NCI-H460 (cell line): ENCODE measurements around the gene LEMD2. TPM values are rescaled to one million over a fixed set of nuclear protein-coding genes. Genes with fewer than 3 reads are reported as not detected.
"Not testable (repeated sequence)": the region's sequence is repeated elsewhere in the genome, so short reads cannot be mapped to it uniquely, and the experiment has no call there.

Experiments
- DNase-seq: peaks from one replicate; pipeline ENCODE4 v3.0.0-alpha.2; 2016; ENCODE audit warnings: low read depth; ENCODE audit errors: extremely low read depth
- polyA plus RNA-seq: library from polyadenylated mRNA; depleted of rRNA; stranded (reverse); fragments of >200 nt; gene quantifications from 2 replicates; pipeline ENCODE4 v1.2.3, GENCODE V29; 2014; cell fraction: nucleus; rRNA removed
- total RNA-seq: library from RNA; depleted of rRNA; stranded (reverse); fragments of >200 nt; shearing (Covaris generic); gene quantifications from 2 replicates; pipeline ENCODE4 v1.2.3, GENCODE V29; 2014; rRNA removed

LEMD2 gene
- total RNA-seq, result 39.6 and 40.9 TPM in 2 replicates
- polyA plus RNA-seq, result 89.2 and 95.7 TPM in 2 replicates

DNA sequence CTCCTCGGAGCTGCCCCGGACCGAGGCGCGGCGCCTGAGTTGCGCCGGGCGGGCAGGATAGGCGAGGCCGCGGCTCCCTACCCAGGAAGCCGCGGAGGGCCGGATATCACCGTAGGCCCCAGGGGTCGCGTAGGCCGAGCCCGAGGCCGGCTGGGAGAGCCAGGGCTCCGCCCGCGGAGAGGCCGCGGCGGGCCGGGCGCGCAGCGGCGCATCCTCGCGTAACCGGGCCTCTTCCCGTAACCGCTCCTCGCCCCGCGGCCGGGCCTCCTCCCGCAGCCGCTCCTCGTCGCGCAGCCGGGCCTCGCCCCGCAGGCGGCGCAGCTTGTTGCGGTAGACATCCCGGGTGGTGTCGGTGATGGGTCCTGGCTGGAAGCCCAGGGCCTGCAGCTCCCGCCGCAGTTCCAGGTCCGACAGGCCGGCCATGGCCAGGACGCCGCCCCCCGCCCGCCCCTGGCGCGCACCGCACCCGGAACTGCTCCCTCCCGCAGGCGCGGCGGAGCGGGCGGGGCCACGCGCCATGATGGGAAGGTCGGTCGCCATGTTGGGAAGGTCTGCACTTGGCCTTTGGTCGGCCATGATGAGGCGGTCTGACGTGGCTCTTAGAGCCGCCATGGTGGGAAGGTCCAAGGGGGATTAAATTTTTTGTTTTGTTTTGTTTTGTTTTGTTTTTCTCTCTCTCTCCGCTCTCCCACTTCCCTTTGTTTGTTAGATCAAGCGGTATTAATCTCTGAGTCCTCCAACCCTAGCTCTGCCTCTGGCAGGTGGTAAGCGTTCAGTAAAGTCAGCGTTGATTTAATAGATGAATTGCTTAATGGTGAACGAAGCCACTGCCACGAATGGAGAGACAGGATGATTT lies at the start of gene LEMD2:
LEMD2 (minus strand) TSS at position 437 of the 856 bp plus-strand sequence; CDS start at position 423, 14 bp downstream.
- DNase-seq, result peak; percentile 81

DNA sequence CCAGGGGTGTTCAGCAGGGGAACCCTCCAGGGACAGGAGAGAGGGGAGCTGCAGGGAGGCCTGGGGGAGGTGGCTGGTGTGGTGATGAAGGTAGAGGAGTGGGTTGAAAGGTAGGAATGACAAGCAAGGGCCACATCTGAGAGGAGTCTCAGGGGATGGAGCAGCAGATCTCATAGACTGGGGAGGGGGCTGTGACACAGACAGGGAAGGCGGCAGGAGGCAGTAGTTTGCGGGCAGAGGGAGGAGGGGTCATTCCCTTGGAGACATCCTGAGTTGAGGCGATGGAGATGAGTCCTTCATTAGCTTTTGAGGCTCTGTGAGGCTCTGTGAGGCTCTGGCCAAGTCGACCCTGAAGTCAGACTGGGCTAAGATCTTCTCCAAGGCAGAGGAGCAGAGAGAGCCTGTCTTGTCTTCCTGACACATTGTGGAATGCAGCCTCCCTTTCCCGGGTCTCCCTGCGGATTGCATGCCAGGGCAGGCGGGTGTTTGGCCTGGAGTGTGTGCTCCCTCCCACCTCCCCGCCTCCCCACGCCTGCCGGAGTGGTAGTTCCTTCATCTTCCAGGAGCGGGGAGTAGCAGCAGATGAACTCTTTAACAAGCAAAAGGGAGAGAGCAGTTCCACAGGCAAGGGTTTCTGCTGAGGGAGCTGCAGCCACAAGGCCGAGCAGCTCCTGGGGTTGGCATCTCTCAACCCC lies 49.2 kb upstream of the LEMD2 start:
- no peak for DNase-seq

DNA sequence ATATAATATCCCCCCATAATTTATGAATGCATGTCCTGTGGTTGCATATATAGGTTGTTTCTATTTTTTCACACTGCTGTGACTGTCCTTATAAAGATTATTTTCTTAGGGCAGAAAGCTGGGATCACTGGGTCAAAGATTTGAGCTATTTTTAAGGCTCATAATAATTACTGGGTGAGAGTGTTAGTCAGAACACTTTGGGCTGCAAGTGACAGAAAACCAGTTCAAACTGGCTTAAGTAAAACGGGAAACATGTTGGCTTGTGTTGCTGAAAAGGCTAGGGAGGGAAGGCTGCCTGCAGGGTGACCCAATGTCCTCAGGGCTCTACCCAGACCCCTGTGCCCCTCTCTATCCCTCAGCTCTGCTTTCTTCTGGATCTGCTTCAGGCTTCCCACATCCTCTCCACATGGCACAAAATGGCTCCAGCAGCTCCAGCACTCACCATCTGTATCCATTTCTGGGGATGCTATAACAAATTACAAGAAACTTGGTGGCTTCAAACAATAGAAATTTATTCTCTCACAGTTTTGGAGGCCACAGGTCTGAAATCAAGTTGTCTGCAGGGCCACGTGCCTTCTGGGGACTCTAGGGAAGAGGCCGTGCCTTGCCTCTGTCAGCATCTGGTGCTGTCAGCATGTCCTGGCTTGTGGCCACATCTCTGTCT lies 48.0 kb upstream of the LEMD2 start:
- no peak for DNase-seq

DNA sequence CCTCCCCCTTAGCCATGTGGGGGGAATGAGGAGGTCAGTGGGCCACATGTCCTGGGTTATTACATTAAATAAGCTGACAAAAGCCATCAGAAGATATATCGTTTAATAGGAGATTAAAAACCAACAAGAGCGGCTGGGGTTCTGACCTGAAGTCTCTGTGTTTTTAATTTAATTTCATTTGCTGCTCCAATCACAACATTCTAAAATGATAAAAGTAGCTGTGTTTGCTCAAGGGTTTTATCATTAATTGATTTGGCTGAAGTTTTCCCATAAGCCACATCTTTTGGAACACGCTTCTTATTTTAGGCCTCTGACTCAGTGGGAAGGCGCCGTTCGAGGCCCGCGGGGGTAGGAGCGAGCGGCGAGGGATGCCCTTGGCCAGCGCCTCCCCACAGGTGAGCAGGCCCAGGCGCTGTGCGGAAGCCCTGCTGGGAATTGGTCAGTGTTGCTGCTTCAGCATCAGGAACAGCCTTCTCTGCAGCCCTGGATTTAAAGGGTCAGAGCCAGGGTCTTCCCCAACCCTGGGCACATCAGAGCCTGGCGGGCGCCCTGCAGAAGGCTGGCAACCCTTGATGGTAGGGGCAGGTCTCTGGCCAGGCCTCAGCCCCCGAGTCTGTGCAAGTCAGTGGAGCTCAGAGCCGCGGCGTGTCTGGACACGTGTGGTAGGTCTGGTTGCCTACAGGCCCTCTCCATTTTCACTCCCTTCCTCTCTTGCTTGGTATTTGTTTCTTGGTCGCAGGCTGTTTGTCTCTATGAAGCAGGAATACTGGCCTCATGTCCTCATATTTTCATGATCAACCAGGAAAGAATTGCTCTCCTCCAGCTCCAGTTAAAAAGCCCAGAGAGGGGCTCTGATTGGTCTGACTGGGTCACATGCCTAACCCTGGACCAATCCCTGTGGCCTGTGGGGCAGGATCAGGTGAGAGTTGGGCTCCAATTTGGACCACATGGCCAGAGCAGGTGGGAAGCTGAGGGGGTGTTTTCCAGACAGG lies 45.8 kb upstream of the LEMD2 start:
- DNase-seq, result no peak

DNA sequence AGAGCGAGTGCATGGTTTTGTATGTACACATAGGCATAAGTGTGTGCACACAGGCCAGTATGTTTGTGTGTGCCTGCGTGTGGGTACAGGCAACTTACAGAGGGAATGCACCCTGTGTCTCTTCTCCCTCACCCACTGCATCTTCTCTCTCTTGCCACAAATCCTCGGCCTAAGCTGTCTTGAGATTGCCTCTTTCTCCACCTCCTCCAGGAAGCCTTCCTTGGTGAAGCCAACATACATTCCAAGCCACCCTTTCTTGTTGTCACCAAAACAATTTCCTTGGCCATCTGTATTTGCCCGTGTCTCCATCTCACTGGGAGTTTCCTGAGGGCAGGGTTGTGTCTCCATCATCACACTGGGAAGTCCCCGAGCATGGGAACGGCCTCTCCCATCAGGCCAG lies 44.7 kb upstream of the LEMD2 start:
- no peak for DNase-seq

DNA sequence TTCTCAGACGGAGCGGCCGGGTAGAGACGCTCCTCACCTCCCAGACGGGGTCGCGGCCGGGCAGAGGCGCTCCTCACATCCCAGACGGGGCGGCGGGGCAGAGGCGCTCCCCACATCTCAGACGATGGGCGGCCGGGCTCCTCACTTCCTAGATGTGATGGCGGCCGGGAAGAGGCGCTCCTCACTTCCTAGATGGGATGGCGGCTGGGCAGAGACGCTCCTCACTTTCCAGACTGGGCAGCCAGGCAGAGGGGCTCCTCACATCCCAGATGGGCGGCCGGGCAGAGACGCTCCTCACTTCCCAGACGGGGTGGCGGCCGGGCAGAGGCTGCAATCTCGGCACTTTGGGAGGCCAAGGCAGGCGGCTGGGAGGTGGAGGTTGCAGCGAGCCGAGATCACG lies 43.9 kb upstream of the LEMD2 start:
- DNase-seq, result not testable (repeated sequence)

DNA sequence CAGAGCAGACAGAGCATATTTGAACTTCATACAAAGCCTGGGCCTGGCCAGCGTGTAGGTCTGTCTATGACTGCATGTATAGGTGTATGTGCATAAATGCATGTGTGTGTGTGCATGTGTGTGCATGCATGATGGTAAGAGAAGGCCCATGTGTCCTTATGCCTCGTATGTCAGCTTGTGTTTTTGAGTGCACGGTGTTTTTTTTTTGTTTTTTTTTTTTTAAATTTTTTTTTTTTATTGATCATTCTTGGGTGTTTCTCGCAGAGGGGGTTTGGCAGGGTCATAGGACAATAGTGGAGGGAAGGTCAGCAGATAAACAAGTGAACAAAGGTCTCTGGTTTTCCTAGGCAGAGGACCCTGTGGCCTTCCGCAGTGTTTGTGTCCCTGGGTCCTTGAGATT lies 42.8 kb upstream of the LEMD2 start:
- not testable (repeated sequence) for DNase-seq

DNA sequence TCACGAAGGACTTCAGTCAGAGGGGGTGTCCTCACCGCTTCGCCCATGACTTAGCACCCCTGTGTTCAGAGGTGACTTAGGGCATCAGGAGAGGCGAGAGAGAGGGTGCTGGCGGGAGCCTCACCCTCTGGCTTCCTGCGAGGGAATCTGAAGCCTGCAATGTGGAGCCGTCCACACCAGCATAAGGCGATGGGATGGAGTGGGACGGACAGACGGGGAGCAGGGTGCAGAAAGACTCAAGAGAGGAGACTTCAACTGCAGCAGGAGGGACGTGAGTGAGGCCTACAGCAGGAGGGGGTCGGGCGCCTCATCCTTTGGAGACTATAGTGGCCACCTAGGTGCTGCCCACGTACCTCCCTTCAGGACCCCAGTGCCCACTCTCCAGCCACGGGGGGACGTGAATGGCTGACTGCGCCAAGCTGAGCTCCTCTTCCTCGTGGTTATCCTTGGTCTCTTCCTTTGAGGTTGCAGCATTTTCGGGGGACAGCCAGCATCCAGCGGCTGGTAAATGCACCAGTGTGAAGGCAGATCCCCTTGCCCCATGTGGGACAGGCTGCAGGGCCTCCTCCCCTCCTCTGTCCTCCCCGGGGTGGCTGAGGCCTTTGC lies 41.8 kb upstream of the LEMD2 start:
- no peak for DNase-seq

DNA sequence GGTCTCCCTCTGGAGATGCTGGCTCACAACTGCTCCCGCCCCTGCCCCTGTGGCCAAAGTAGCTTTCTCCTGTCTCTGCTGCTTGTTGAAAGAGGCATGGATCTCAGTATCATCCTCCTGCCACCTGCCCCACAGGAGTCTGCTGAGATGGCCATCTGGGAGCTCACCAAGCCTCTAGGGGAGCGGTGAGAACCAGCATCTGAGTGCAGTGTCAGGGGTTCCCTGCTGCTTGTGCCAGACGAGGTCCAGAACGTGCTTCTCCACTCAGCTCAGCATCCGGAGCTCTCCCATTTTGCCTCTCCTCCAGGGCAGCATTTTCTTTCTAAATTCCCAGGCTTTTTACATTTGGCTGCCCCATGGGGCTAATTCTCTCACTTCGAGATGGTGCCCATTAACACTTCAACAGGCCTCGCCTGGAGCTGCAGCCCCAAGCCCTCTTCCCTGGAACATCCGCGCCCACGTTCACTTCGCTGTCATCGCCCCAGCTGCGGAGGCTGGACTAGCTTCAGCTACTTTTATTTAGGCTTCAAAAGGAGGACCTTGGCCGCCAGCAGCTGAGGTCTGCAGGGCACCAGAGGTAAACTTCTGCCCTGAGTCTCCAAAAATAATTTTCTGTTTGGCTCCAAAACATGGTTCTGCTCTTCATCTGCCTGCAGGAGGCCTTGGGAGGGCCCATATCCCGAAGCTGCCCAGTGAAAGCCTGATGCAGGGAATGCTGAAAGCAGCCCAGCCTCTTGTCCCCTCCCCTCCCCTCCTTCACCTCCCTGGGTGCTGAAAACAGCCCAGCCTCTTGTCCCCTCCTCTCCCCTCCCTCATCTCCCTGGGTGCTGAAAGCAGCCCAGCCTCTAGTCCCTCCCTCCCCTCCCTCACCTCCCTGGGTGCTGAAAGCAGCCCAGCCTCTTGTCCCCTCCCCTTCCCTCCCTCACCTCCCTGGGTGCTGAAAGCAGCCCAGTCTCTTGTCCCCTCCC lies 40.1 kb upstream of the LEMD2 start:
- DNase-seq, result no peak

DNA sequence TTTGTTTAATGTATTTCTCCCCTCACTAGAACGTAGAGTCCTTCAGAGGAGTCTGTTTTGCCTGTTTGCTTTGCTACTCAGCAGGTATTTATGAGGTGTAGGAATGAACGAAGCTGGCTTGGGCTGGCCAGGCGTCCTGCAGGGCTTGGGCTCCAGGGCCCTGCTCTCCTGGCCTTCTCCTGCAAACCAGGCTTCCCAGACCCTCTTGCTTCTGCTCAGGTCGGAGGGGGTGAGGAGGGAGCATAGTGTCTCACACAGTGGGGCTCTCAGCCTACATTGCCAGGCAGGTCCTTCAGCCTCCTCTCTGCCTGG lies 39.5 kb upstream of the LEMD2 start:
- no peak for DNase-seq

DNA sequence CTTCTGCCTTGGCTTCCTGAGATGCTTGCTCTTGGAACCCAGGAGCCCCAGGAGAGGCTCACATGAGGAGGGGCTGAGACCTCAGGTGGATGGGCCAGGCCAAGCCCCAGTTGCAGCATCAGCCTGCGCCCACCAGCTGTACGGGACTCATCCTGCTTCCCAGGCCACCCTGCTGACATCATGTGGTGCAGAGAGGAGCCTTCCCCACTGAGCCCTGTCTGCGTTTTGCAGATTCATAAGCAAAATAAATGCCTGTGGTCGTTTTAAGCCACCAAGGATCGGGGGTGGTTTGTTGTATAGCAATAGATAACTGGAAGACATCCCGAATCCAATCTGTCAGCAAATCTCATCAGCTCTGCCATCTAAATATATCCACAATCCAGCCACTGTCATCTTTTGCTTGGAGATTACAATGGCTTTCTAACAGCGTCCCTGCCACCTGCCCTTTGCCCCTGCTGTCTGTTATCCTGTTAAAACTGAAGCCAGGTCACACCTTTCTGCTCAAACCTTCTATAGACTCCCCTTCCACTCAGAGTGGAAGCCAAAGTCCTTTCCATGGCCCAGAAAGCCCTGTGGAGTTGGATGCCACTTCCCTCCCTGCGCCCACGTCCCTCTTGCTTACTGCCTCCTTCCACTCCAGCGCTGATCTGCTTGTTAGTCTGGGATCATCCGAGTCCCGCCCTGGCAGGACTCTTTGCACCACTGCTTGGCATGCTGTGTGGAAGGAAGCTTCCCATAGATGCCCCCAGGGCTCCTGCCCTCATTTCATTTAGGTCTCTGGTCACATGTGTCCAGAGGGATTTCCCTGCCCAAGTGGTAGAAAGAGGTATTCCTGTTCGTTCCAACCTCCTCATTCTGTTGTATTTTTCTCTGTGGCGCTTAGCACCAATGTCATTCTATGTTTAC lies 38.9 kb upstream of the LEMD2 start:
- DNase-seq, result no peak

DNA sequence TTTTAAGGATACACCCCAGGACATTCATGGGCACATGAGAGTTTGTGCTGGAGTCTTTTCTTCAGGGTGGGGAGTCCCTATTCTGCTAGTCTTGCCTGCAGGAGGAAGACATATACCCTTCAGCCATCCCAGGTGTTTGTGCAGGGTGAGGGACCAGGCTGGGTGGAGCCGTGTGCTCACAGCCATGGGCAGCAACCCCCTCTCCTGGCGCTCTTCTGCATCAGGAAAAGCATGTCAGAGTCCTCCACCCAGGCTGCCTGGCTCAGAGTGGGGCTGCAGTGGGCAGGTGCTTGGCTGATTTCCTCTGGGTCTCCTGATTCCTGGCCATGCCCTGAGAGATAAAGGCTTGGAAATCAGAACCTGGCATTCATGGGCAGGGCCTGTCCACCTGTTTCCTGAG lies 37.6 kb upstream of the LEMD2 start:
- DNase-seq, result no peak

DNA sequence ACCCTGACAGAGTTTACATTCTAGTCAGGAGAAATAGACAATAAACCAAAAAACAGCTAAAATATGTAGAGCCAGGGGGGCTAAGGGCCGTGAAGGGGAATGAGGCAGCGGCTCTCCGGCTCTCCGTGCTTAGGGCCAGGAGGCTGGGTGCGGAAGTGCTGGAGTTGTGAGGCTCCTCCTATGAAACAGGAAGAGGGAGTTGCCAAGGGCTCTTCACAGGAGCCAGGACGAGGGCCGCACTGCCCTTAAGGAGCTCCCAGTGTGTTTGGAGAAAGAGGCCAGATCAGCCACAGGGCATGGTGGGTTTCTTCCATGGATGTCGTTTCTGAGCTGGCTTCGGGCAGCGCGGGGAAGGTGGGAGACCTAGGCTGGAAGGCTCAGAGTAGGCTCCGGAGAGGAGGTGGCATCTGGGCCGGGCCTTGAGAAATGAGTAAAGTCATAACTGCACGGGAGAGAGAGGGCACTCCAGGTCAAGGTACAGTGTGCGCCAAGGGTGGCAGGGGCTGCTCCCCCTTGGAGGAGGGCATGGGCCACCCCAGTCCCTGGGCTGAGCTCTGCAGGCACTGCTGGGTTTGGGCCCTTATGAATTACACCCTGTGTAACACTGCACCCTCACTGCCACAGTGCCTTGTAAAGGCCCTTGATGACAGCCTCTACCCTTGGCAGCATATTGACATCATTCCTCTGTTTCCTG lies 35.7 kb upstream of the LEMD2 start:
- peak; percentile 54 for DNase-seq

DNA sequence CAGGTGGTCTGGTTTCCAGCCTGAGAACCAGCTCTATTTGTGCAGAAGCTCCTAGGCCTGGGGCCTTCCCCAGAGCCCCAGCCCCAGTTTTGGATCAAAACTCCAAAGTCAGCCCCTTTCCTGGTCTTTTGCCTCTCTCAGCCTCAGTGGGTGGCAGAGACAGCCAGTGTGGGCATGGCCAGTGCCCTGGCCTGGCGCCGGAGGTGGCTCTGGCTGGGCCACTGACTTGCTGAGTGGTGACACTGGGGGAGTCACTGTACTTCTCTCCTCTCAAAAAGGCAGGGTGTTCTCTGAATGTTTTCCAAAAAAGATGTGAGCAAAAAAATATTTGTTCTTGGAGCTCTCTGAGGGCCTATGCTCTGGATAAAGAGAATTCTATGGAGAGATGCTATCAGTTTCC lies 34.9 kb upstream of the LEMD2 start:
- DNase-seq, result no peak

DNA sequence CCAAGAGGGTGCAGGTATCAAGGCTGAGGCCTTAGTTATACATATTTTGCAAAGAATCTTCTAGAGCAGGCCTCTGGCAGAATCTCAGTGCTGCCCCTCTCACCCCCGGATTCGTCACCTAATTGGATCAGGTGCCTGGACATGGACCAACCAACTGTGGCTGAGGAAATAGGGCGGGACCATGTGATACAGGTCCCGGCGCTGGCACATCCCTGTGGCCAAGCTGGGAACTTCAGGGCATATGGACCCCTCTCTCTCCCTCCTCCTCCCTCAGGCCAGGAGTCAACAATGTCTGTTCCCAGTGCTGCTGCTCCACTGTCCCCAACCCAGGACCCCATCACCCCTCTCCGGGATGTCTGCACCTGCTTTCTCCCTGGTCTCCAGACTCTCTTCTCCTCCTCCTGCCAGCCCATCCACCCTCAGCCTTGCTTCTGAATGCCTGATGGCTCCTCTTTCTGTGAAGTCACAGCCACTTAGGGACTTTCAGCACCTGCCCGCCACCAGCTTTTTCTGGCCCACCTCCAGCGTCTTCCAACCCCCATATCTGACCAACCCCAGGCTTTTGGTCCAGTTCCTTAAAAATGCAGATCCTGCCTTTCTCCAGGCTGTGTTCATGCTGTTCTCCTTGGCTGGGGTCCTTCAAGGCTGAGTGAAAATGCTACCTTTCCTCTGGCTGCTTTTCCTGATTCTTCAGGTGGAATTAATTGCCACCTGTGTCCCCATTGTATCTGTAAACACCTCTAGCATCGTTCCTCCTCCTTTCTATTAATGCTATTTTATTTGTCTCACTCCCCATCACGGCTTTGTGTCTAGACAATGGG lies 33.9 kb upstream of the LEMD2 start:
- peak; percentile 22 for DNase-seq
